ENCODE data around the gene RNF144A. TPM values are rescaled to one million over a fixed set of nuclear protein-coding genes. Genes with fewer than 3 reads are reported as not detected.
"Not testable (repeated sequence)": the region's sequence is repeated elsewhere in the genome, so short reads cannot be mapped to it uniquely, and the experiment has no call there.

The RNF144A gene
- total RNA-seq, 1 donor from 2014 or later = 0.35 TPM

- no peak for DNase-seq (ENCODE audit: low read depth)
These were observed 11.2 kb downstream of the RNF144A start for GRCh38 chr2:6928452-6928851.

- DNase-seq (ENCODE audit: low read depth) = no peak
These were observed 12.1 kb downstream of the RNF144A start for GRCh38 chr2:6929196-6929819.

- no peak for DNase-seq (ENCODE audit: low read depth)
These were observed 13.9 kb downstream of the RNF144A start for GRCh38 chr2:6930923-6931647.

GRCh38 chr2:6931753-6932152 is 14.5 kb downstream of the RNF144A start:
- DNase-seq (ENCODE audit: low read depth) = no peak

- DNase-seq (ENCODE audit: low read depth) = no peak
These were observed 15.0 kb downstream of the RNF144A start for GRCh38 chr2:6932206-6932605.

- no peak for DNase-seq (ENCODE audit: low read depth)
These were observed 15.6 kb downstream of the RNF144A start for GRCh38 chr2:6932828-6933227.

GRCh38 chr2:6933911-6934310 is 16.7 kb downstream of the RNF144A start:
- no peak for DNase-seq (ENCODE audit: low read depth)

GRCh38 chr2:6934345-6934744 is 17.1 kb downstream of the RNF144A start:
- DNase-seq (ENCODE audit: low read depth) = no peak

GRCh38 chr2:6934758-6935651 is 17.8 kb downstream of the RNF144A start:
- no peak for DNase-seq (ENCODE audit: low read depth)

- not testable (repeated sequence) for DNase-seq (ENCODE audit: low read depth)
These were observed 18.4 kb downstream of the RNF144A start for GRCh38 chr2:6935652-6936020.

GRCh38 chr2:6937157-6937556 is 19.9 kb downstream of the RNF144A start:
- no peak for DNase-seq (ENCODE audit: low read depth)

GRCh38 chr2:6937582-6937981 is 20.4 kb downstream of the RNF144A start:
- DNase-seq (ENCODE audit: low read depth) = no peak

GRCh38 chr2:6939071-6939470 is 21.9 kb downstream of the RNF144A start:
- no peak for DNase-seq (ENCODE audit: low read depth)

- DNase-seq (ENCODE audit: low read depth) = no peak
These were observed 23.6 kb downstream of the RNF144A start for GRCh38 chr2:6940820-6941219.

- no peak for DNase-seq (ENCODE audit: low read depth)
These were observed 24.3 kb downstream of the RNF144A start for GRCh38 chr2:6941299-6942046.

- DNase-seq (ENCODE audit: low read depth) = no peak
These were observed 25.6 kb downstream of the RNF144A start for GRCh38 chr2:6942848-6943247.

GRCh38 chr2:6943523-6943922 is 26.3 kb downstream of the RNF144A start:
- DNase-seq (ENCODE audit: low read depth) = no peak

- no peak for DNase-seq (ENCODE audit: low read depth)
These were observed 26.8 kb downstream of the RNF144A start for GRCh38 chr2:6943971-6944370.

- no peak for DNase-seq (ENCODE audit: low read depth)
These were observed 27.3 kb downstream of the RNF144A start for GRCh38 chr2:6944555-6944954.

GRCh38 chr2:6945087-6945813 is 28.0 kb downstream of the RNF144A start:
- no peak for DNase-seq (ENCODE audit: low read depth)

- no peak for DNase-seq (ENCODE audit: low read depth)
These were observed 28.6 kb downstream of the RNF144A start for GRCh38 chr2:6945821-6946220.
